Endothelial cell of umbilical vein (primary cell): ENCODE data around the gene POLRMT. TPM values are rescaled to one million over a fixed set of nuclear protein-coding genes. Genes with fewer than 3 reads are reported as not detected.

Experiments
- BruUV-seq: library from RNA; stranded (reverse); fragments of 400-500 nt; replicated peaks from 2 replicates; lab custom pipeline; 2021; lab: Mats Ljungman, UMichigan
- CTCF ChIA-PET: fragments of 300-600, 350-600 bp; sonication (Branson Sonifier 250); formaldehyde crosslinking; loops from one replicate; lab custom pipeline; 2021; ENCODE audit warnings: antibody characterized with exemption, inconsistent platforms; lab: Charles Lee
- POLR2A ChIA-PET: fragments of 300-600, 350-600 bp; sonication (Branson Sonifier 250); formaldehyde crosslinking; loops from one replicate; lab custom pipeline; 2021; ENCODE audit warnings: antibody characterized with exemption, inconsistent platforms; lab: Charles Lee
- DNase-seq: peaks from one replicate; pipeline ENCODE4 v3.0.0-alpha.2; 2011; ENCODE audit warnings: low read depth, low spot score
- FAIRE-seq: peaks from 2 replicates; lab custom pipeline; 2011; peaks lifted over from hg19 to GRCh38; lab: Jason Lieb, UNC
- H2AFZ ChIP-seq: 2 replicates; pipeline ENCODE4 v1.6.0; 2012; ENCODE audit warnings: low read depth, low read length, control low read depth, inconsistent platforms
- H3K27ac ChIP-seq: 2 replicates; pipeline ENCODE4 v1.5.1; 2011; ENCODE audit warnings: low read depth, mild to moderate bottlenecking, control low read depth, low read length, moderate library complexity; ENCODE audit not compliant: insufficient read depth
- H3K27me3 ChIP-seq, 2 experiments: 2 replicates each; pipeline versions ENCODE4 v1.6.0 to v1.6.1; 2011; ENCODE audit warnings: low read length in 2 of 2, mixed read lengths in 1 of 2; ENCODE audit not compliant: control insufficient read depth in 2 of 2, insufficient read depth in 2 of 2
- H3K36me3 ChIP-seq, 2 experiments: 2 replicates in 1 of 2; 3 replicates in 1 of 2; pipeline ENCODE4 v1.5.1; 2011; ENCODE audit warnings: low read length in 2 of 2, mild to moderate bottlenecking in 1 of 2, moderate library complexity in 1 of 2; ENCODE audit not compliant: control insufficient read depth in 2 of 2, insufficient read depth in 2 of 2; ENCODE audit errors: extremely low read depth in 1 of 2
- H3K4me1 ChIP-seq: 3 replicates; pipeline ENCODE4 v1.5.1; 2011; ENCODE audit warnings: mild to moderate bottlenecking, low read length; ENCODE audit not compliant: control insufficient read depth, insufficient read depth; ENCODE audit errors: extremely low read depth
- H3K4me2 ChIP-seq: 2 replicates; pipeline ENCODE4 v1.6.1; 2011; ENCODE audit warnings: low read length, control low read depth, mixed read lengths; ENCODE audit not compliant: insufficient read depth
- H3K4me3 ChIP-seq, 3 experiments: fragments of 200-600 bp in 1 of 3; sonication (generic), shearing (Covaris generic) in 1 of 3; replicated peaks in 1 of 3; 2 replicates each; pipeline ENCODE4 v1.5.1; 2011 to 2016; ENCODE audit warnings: control low read depth in 3 of 3, low read length in 3 of 3, mild to moderate bottlenecking in 2 of 3, inconsistent platforms in 1 of 3, low read depth in 1 of 3, moderate library complexity in 1 of 3; ENCODE audit not compliant: insufficient read depth in 1 of 3
- H3K79me2 ChIP-seq: 2 replicates; pipeline ENCODE4 v1.6.0; 2012; ENCODE audit warnings: low read length, inconsistent platforms; ENCODE audit not compliant: control insufficient read depth, insufficient read depth
- H3K9ac ChIP-seq: replicated peaks from 2 replicates; pipeline ENCODE3; 2011; ENCODE audit warnings: low read length, control low read depth; ENCODE audit not compliant: insufficient read depth; ENCODE audit errors: extremely low read depth
- H3K9me1 ChIP-seq: replicated peaks from 3 replicates; pipeline ENCODE4 v1.6.0; 2011; ENCODE audit warnings: mild to moderate bottlenecking, low read length; ENCODE audit not compliant: control insufficient read depth, insufficient read depth; ENCODE audit errors: extremely low read depth
- H3K9me3 ChIP-seq: replicated peaks from 2 replicates; pipeline ENCODE4 v1.5.1; 2012; ENCODE audit warnings: low read length, inconsistent platforms; ENCODE audit not compliant: control insufficient read depth, insufficient read depth
- H4K20me1 ChIP-seq: replicated peaks from 2 replicates; pipeline ENCODE3; 2011; ENCODE audit warnings: mild to moderate bottlenecking, low read length; ENCODE audit not compliant: control insufficient read depth, insufficient read depth; ENCODE audit errors: extremely low read depth
- EZH2 ChIP-seq: IDR thresholded peaks from 2 replicates; pipeline ENCODE4 v1.6.1; 2012; ENCODE audit warnings: borderline replicate concordance, low read depth, mild to moderate bottlenecking, moderate library complexity, low read length, inconsistent platforms; ENCODE audit not compliant: severe bottlenecking
- FOS ChIP-seq: IDR thresholded peaks from 2 replicates; pipeline ENCODE4 v1.6.1; 2011; ENCODE audit warnings: mild to moderate bottlenecking, low read length, moderate library complexity, borderline replicate concordance; ENCODE audit not compliant: insufficient read depth
- GATA2 ChIP-seq: IDR thresholded peaks from 2 replicates; pipeline ENCODE4 v1.7.0; 2011; ENCODE audit warnings: low read depth, mild to moderate bottlenecking, moderate library complexity, mixed read lengths, low read length; ENCODE audit not compliant: insufficient read length, insufficient read depth
- JUN ChIP-seq: IDR thresholded peaks from 2 replicates; pipeline ENCODE4 v1.6.1; 2011; ENCODE audit warnings: borderline replicate concordance, low read depth; ENCODE audit not compliant: insufficient read length, insufficient read depth
- MYC ChIP-seq: IDR thresholded peaks from one replicate; pipeline ENCODE4 v1.6.1; 2011; ENCODE audit warnings: mild to moderate bottlenecking, low read depth, low read length
- POLR2A ChIP-seq: IDR thresholded peaks from 2 replicates; pipeline ENCODE4 v1.6.1; 2012; ENCODE audit warnings: low read depth, mild to moderate bottlenecking, control low read depth, low read length
- POLR2AphosphoS5 ChIP-seq: IDR thresholded peaks from 2 replicates; pipeline ENCODE4 v1.6.1; 2012; ENCODE audit warnings: low read depth, mild to moderate bottlenecking, control low read depth, low read length, moderate library complexity; ENCODE audit not compliant: insufficient read depth
- dilution Hi-C: fragments of 300-500 bp; cut with MboI; formaldehyde crosslinking; loops from one replicate; pipeline ENCODE4 v1.15.0; 2019; ENCODE audit warnings: low sequenced_read_pairs; ENCODE audit not compliant: extremely low pct_ligation_motif_present
- intact Hi-C: fragments of 100-400 bp; cut with micrococcal nuclease; formaldehyde crosslinking; loops from one replicate; pipeline ENCODE4 v1.10.0; 2022
- polyA plus RNA-seq, 4 experiments: library from polyadenylated mRNA; depleted of rRNA in 3 of 4; stranded (reverse) in 3 of 4; unstranded in 1 of 4; fragments of >200 nt; gene quantifications; 2 replicates each; pipeline versions ENCODE4 v1.2.1 to v1.2.3, GENCODE V29; 2011 to 2012; ENCODE audit warnings: missing spikeins in 1 of 4
- total RNA-seq: library from RNA; stranded (reverse); gene quantifications from 2 replicates; pipeline ENCODE4 v1.2.3, GENCODE V29; 2021
- TF ChIP-seq, protein P1 (sequence below), 2 donors: IDR thresholded peaks; 1 replicate in 1 of 2; 2 replicates in 1 of 2; pipeline ENCODE4 v1.5.1; 2011; ENCODE audit warnings: low read length in 2 of 2, mild to moderate bottlenecking in 2 of 2, moderate library complexity in 2 of 2, control low read depth in 1 of 2, inconsistent platforms in 1 of 2, low read depth in 1 of 2; ENCODE audit not compliant: insufficient read depth in 1 of 2; ENCODE audit errors: extremely low read depth in 1 of 2
- TF ChIP-seq, protein P2 (sequence below): IDR thresholded peaks from 2 replicates; pipeline ENCODE4 v1.6.1; 2011; ENCODE audit not compliant: insufficient read depth, insufficient read length

The POLRMT gene
- total and polyA plus RNA-seq, 2 donors (not counting 3 experiments of a cell fraction or from before 2014, with no cell fraction given) = 38.9 to 50.6 TPM

DNA sequence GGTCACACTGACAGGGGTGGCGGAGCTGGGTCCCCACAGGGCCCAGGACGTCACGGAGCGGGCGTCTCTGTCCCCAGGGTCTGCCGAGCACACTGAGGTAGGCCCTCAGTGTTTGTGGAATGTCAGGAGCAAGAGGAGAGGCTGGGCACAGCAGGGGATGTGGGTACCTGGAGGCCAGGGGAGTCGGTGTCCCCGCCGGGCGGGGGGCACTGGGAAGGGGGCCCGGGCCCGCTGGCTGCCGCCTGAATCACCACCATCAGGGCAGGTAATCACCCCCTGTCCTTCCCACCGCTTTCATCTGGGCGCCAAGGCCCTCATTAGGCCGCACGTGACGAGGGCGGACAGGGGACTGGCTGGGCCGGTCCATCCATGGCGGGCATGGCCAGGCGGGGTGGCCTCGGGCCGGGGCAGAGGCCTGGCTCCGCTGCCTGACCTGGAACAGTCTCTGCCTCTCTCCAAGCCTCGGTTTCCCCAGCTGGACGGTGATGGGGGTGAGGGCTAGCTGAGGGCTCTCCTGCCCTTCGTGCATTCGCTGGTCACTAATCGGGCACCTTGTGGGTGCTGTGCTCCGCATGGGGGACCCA, 7.4 kb upstream of the POLRMT start:
- CTCF ChIA-PET = no interaction called here
- H3K27ac ChIP-seq = no peak overlapping the region
- peaks cover 0 to under 1% of the 10 kb centered on the region in 2 experiments for H3K36me3 ChIP-seq
- H3K4me3 ChIP-seq = no peak overlapping the region
- no peaks in the 10 kb centered on the region for H4K20me1 ChIP-seq
- H2AFZ ChIP-seq = no peak overlapping the region
- H3K79me2 ChIP-seq = no peaks in the 10 kb centered on the region
- H3K9me3 ChIP-seq = no peaks in the 10 kb centered on the region
- no peak overlapping the region for H3K4me2 ChIP-seq
- dilution Hi-C loops = no loop called here
- intact Hi-C loops = no loop called here
- no peak overlapping the region for H3K9ac ChIP-seq
- TF ChIP-seq EZH2 = no peak
- no peak for TF ChIP-seq FOS
- TF ChIP-seq POLR2A = no peak
- no peak for TF ChIP-seq POLR2AphosphoS5
- TF ChIP-seq JUN = no peak
- no peak for TF ChIP-seq GATA2
- TF ChIP-seq, protein P1, sequence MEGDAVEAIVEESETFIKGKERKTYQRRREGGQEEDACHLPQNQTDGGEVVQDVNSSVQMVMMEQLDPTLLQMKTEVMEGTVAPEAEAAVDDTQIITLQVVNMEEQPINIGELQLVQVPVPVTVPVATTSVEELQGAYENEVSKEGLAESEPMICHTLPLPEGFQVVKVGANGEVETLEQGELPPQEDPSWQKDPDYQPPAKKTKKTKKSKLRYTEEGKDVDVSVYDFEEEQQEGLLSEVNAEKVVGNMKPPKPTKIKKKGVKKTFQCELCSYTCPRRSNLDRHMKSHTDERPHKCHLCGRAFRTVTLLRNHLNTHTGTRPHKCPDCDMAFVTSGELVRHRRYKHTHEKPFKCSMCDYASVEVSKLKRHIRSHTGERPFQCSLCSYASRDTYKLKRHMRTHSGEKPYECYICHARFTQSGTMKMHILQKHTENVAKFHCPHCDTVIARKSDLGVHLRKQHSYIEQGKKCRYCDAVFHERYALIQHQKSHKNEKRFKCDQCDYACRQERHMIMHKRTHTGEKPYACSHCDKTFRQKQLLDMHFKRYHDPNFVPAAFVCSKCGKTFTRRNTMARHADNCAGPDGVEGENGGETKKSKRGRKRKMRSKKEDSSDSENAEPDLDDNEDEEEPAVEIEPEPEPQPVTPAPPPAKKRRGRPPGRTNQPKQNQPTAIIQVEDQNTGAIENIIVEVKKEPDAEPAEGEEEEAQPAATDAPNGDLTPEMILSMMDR (IDR thresholded peaks at IDR 0.05; ENCODE audit: extremely low read depth in 1 of 2, insufficient read depth in 1 of 2, low read depth in 1 of 2, low read length in 2 of 2) = no peak
- no peak for TF ChIP-seq MYC
- TF ChIP-seq, protein P2, sequence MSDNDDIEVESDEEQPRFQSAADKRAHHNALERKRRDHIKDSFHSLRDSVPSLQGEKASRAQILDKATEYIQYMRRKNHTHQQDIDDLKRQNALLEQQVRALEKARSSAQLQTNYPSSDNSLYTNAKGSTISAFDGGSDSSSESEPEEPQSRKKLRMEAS = no peak
- H3K9me1 ChIP-seq = no peaks in the 10 kb centered on the region
- peaks cover 4% of the 10 kb centered on the region for H3K4me1 ChIP-seq
- DNase-seq (no peak), FAIRE-seq (no peak)
- BruUV-seq = no TSS peak
- POLR2A ChIA-PET = no interaction called here
- H3K27me3 ChIP-seq = no peaks in the 10 kb centered on the region
